Peyer's patch (tissue), 4 donors: ENCODE data around the gene KIAA0930. TPM values are rescaled to one million over a fixed set of nuclear protein-coding genes. Genes with fewer than 3 reads are reported as not detected.

Source experiments
- DNase-seq, 3 donors: peaks; one replicate each; pipeline ENCODE4 v3.0.0-alpha.2; 2017 to 2019
- H3K27ac ChIP-seq, 4 donors: fragments of 200-600 bp; sonication (generic); one replicate each; pipeline ENCODE4 v1.5.1; 2016 to 2019
- H3K27me3 ChIP-seq, 2 donors: fragments of 200-600 bp; sonication (generic); one replicate each; pipeline ENCODE4 v1.5.1; 2019
- H3K36me3 ChIP-seq, 3 donors: fragments of 200-600 bp; sonication (generic); one replicate each; pipeline ENCODE4 v1.5.1; 2016 to 2019
- H3K4me1 ChIP-seq, 4 donors: fragments of 200-600 bp; sonication (generic); one replicate each; pipeline ENCODE4 v1.5.1; 2016 to 2019
- H3K4me3 ChIP-seq, 4 donors: fragments of 200-600 bp; sonication (generic); 1 replicate in 3 of 4; 2 replicates in 1 of 4; pipeline ENCODE4 v1.5.1; 2016 to 2019; ENCODE audit warnings: mild to moderate bottlenecking in 1 of 4
- H3K9me3 ChIP-seq, 4 donors: fragments of 200-600 bp; sonication (generic); one replicate each; pipeline ENCODE4 v1.5.1; 2016 to 2019; ENCODE audit warnings: mild to moderate bottlenecking in 1 of 4
- CTCF ChIP-seq, 6 experiments: fragments of 450-650 bp in 4 of 6; fragments of 200-600 bp in 2 of 6; sonication (generic) in 1 of 6; IDR thresholded peaks; one replicate each; pipeline ENCODE4 v1.5.1; 2017 to 2019; ENCODE audit warnings: antibody characterized with exemption in 6 of 6, mild to moderate bottlenecking in 3 of 6, moderate library complexity in 1 of 6
- POLR2A ChIP-seq, 2 donors: fragments of 450-650 bp; IDR thresholded peaks; one replicate each; pipeline ENCODE4 v1.5.1; 2017; ENCODE audit warnings: antibody characterized with exemption in 2 of 2, mild to moderate bottlenecking in 2 of 2, moderate library complexity in 2 of 2
- total RNA-seq, 4 donors: library from RNA; depleted of rRNA; stranded (reverse); fragments of >200 nt; gene quantifications; one replicate each; pipeline ENCODE4 v1.1.0, GENCODE V29; 2016

KIAA0930 gene
- total RNA-seq, 4 donors from 2014 or later, result 21.2 to 41.3 (median 27.8) TPM

GRCh38 chr22:45205276-45205925 is 35.3 kb downstream of the KIAA0930 start:
- no peak for DNase-seq
- peaks cover 0 to 63% (median 0%) of the 10 kb centered on the region in 3 donors for H3K36me3 ChIP-seq
- H3K27ac ChIP-seq, result no peak overlapping the region
- H3K27me3 ChIP-seq, result no peaks in the 10 kb centered on the region
- H3K9me3 ChIP-seq, result no peaks in the 10 kb centered on the region
- TF ChIP-seq CTCF (IDR thresholded peaks at IDR 0.05), result no peak
- TF ChIP-seq POLR2A (IDR thresholded peaks at IDR 0.05), result no peak
- H3K4me3 ChIP-seq, result no peak overlapping the region
- peaks cover 0 to 6% (median 0%) of the 10 kb centered on the region in 4 donors for H3K4me1 ChIP-seq

- H3K4me1 ChIP-seq, result peaks cover 0 to 6% (median 0%) of the 10 kb centered on the region in 4 donors
- no peaks in the 10 kb centered on the region for H3K9me3 ChIP-seq
- no peak overlapping the region for H3K27ac ChIP-seq
- no peak overlapping the region for H3K4me3 ChIP-seq
- TF ChIP-seq POLR2A (IDR thresholded peaks at IDR 0.05), result no peak
- TF ChIP-seq CTCF (IDR thresholded peaks at IDR 0.05), result no peak
- H3K36me3 ChIP-seq, result peaks cover 0 to 67% (median 0%) of the 10 kb centered on the region in 3 donors
- DNase-seq, result no peak
- H3K27me3 ChIP-seq, result no peaks in the 10 kb centered on the region
Observed at GRCh38 chr22:45204819-45205218, 35.9 kb downstream of the KIAA0930 start.

GRCh38 chr22:45204241-45204640 is 36.5 kb downstream of the KIAA0930 start:
- Histone ChIP-seq H3K27me3 (no peaks in the 10 kb centered on the region), H3K36me3 (peaks cover 0 to 73% (median 0%) of the 10 kb centered on the region in 3 donors), H3K9me3 (no peaks in the 10 kb centered on the region), H3K27ac (no peak overlapping the region), H3K4me1 (peaks cover 0 to 6% (median 0%) of the 10 kb centered on the region in 4 donors), H3K4me3 (no peak overlapping the region)
- DNase-seq, result no peak
- no peak for TF ChIP-seq POLR2A (IDR thresholded peaks at IDR 0.05)
- no peak for TF ChIP-seq CTCF (IDR thresholded peaks at IDR 0.05)

GRCh38 chr22:45203150-45203951 is 37.3 kb downstream of the KIAA0930 start:
- DNase-seq, result peak in 2 of 3 donors; percentile 42 to 43
- Histone ChIP-seq H3K4me1 (peaks cover 0 to 6% (median 0%) of the 10 kb centered on the region in 4 donors), H3K27me3 (no peaks in the 10 kb centered on the region), H3K9me3 (no peaks in the 10 kb centered on the region), H3K4me3 (no peak overlapping the region), H3K36me3 (peaks cover 0 to 75% (median 0%) of the 10 kb centered on the region in 3 donors), H3K27ac (no peak overlapping the region)
- TF ChIP-seq POLR2A (IDR thresholded peaks at IDR 0.05) (no peak), CTCF (IDR thresholded peaks at IDR 0.05) (no peak)

GRCh38 chr22:45202333-45203149 is 38.2 kb downstream of the KIAA0930 start:
- Histone ChIP-seq H3K4me1 (peaks cover 0 to 6% (median 0%) of the 10 kb centered on the region in 4 donors), H3K4me3 (no peak overlapping the region), H3K27me3 (no peaks in the 10 kb centered on the region), H3K27ac (no peak overlapping the region), H3K36me3 (peaks cover 0 to 75% (median 0%) of the 10 kb centered on the region in 3 donors), H3K9me3 (no peaks in the 10 kb centered on the region)
- peak in 2 of 3 donors; percentile 40 to 41 for DNase-seq
- no peak for TF ChIP-seq CTCF (IDR thresholded peaks at IDR 0.05)
- TF ChIP-seq POLR2A (IDR thresholded peaks at IDR 0.05), result no peak
